Measurements from ENCODE around the gene PLXNA4.
"Not testable (repeated sequence)": the region's sequence is repeated elsewhere in the genome, so short reads cannot be mapped to it uniquely, and the experiment has no call there.

Gene PLXNA4

GRCh38 chr7:132177708-132178401 lies 398.4 kb downstream of the PLXNA4 start:
- DNase-seq (ENCODE audit: low read depth, low spot score), result no peak
- H3K4me3 ChIP-seq (ENCODE audit: low read depth, low read length), result no peak overlapping the region
- in situ Hi-C loops (cut with HindIII; ENCODE audit: low sequenced_read_pairs), result no loop called here
- no peak for TF ChIP-seq CTCF (IDR thresholded peaks at IDR 0.05; ENCODE audit: low read depth, low read length)

- in situ Hi-C loops (cut with HindIII; ENCODE audit: low sequenced_read_pairs), result no loop called here
- DNase-seq (ENCODE audit: low read depth, low spot score), result no peak
- TF ChIP-seq CTCF (IDR thresholded peaks at IDR 0.05; ENCODE audit: low read depth, low read length), result no peak
- H3K4me3 ChIP-seq (ENCODE audit: low read depth, low read length), result no peak overlapping the region
Observed at GRCh38 chr7:132176719-132177118, 399.6 kb downstream of the PLXNA4 start.

- no peak for DNase-seq (ENCODE audit: low read depth, low spot score)
- no peak for TF ChIP-seq CTCF (IDR thresholded peaks at IDR 0.05; ENCODE audit: low read depth, low read length)
- H3K4me3 ChIP-seq (ENCODE audit: low read depth, low read length), result no peak overlapping the region
- in situ Hi-C loops (cut with HindIII; ENCODE audit: low sequenced_read_pairs), result no loop called here
Observed at GRCh38 chr7:132171130-132171576, 405.1 kb downstream of the PLXNA4 start.

GRCh38 chr7:132169730-132170129 lies 406.5 kb downstream of the PLXNA4 start:
- no peak for DNase-seq (ENCODE audit: low read depth, low spot score)
- H3K4me3 ChIP-seq (ENCODE audit: low read depth, low read length), result no peak overlapping the region
- TF ChIP-seq CTCF (IDR thresholded peaks at IDR 0.05; ENCODE audit: low read depth, low read length), result no peak
- in situ Hi-C loops (cut with HindIII; ENCODE audit: low sequenced_read_pairs), result no loop called here

- no peak overlapping the region for H3K4me3 ChIP-seq (ENCODE audit: low read depth, low read length)
- in situ Hi-C loops (cut with HindIII; ENCODE audit: low sequenced_read_pairs), result no loop called here
- no peak for TF ChIP-seq CTCF (IDR thresholded peaks at IDR 0.05; ENCODE audit: low read depth, low read length)
- no peak for DNase-seq (ENCODE audit: low read depth, low spot score)
Observed at GRCh38 chr7:132168239-132168638, 408.0 kb downstream of the PLXNA4 start.

GRCh38 chr7:132165695-132166094 lies 410.6 kb downstream of the PLXNA4 start:
- DNase-seq (ENCODE audit: low read depth, low spot score); in situ Hi-C loops (cut with HindIII; ENCODE audit: low sequenced_read_pairs); H3K4me3 ChIP-seq (ENCODE audit: low read depth, low read length): not testable (repeated sequence)

- no peak overlapping the region for H3K4me3 ChIP-seq (ENCODE audit: low read depth, low read length)
- in situ Hi-C loops (cut with HindIII; ENCODE audit: low sequenced_read_pairs), result no loop called here
- TF ChIP-seq CTCF (IDR thresholded peaks at IDR 0.05; ENCODE audit: low read depth, low read length), result no peak
- DNase-seq (ENCODE audit: low read depth, low spot score), result no peak
Observed at GRCh38 chr7:132164558-132165125, 411.6 kb downstream of the PLXNA4 start.

Measured in astrocyte of the spinal cord (primary cell).